IMR-90 (cell line): ENCODE measurements around the gene RNF186. TPM values are rescaled to one million over a fixed set of nuclear protein-coding genes. Genes with fewer than 3 reads are reported as not detected.

ENCODE experiments used
- ATAC-seq: fragments of 200-7000 bp; cut with Tn5 transposase; 2 replicates; pipeline ENCODE4 v1.9.1; 2020; ENCODE audit warnings: low read depth, mild to moderate bottlenecking, moderate library complexity
- BruUV-seq: library from RNA; stranded (reverse); fragments of 400-500 nt; replicated peaks from 2 replicates; lab custom pipeline; 2021; lab: Mats Ljungman, UMichigan
- CTCF ChIA-PET: fragments of 300-600 bp; formaldehyde crosslinking; extraction: SDS; loops from one replicate; lab custom pipeline; 2021; ENCODE audit warnings: antibody characterized with exemption; lab: Yijun Ruan, JAX
- POLR2A ChIA-PET: fragments of 300-600 bp; sonication (Branson Sonifier 250); formaldehyde crosslinking; loops from one replicate; lab custom pipeline; 2022; ENCODE audit warnings: antibody characterized with exemption; ENCODE audit not compliant: unreplicated experiment; lab: Charles Lee
- DNase-seq: peaks from one replicate; pipeline ENCODE4 v3.0.0; 2013
- H2AFZ ChIP-seq: replicated peaks from 2 replicates; pipeline ENCODE3; 2013; ENCODE audit warnings: low read length, mild to moderate bottlenecking; ENCODE audit not compliant: poor library complexity
- H2AK5ac ChIP-seq: 2 replicates; pipeline ENCODE4 v1.6.1; 2013; ENCODE audit warnings: low read depth, low read length, inconsistent platforms
- H2AK9ac ChIP-seq: replicated peaks from 2 replicates; pipeline ENCODE3; 2013; ENCODE audit warnings: mild to moderate bottlenecking, low read depth, low read length, moderate library complexity; ENCODE audit not compliant: poor library complexity
- H2BK120ac ChIP-seq: 2 replicates; pipeline ENCODE4 v1.6.1; 2013; ENCODE audit warnings: low read depth, low read length, inconsistent platforms
- H2BK15ac ChIP-seq: 3 replicates; pipeline ENCODE4 v1.6.1; 2013; ENCODE audit warnings: low read depth, low read length, inconsistent platforms
- H2BK20ac ChIP-seq: 2 replicates; pipeline ENCODE4 v1.6.1; 2013; ENCODE audit warnings: low read depth, mild to moderate bottlenecking, inconsistent platforms, low read length, moderate library complexity
- H2BK5ac ChIP-seq: 2 replicates; pipeline ENCODE4 v1.6.1; 2013; ENCODE audit warnings: mild to moderate bottlenecking, low read depth, low read length, inconsistent platforms; ENCODE audit not compliant: poor library complexity, severe bottlenecking
- H3K14ac ChIP-seq: replicated peaks from 2 replicates; pipeline ENCODE4 v1.6.1; 2013; ENCODE audit warnings: low read depth, low read length, inconsistent platforms
- H3K18ac ChIP-seq: 2 replicates; pipeline ENCODE4 v1.6.1; 2013; ENCODE audit warnings: low read depth, low read length, control low read depth
- H3K23ac ChIP-seq: 2 replicates; pipeline ENCODE4 v1.6.1; 2013; ENCODE audit warnings: low read depth, low read length, inconsistent platforms
- H3K27ac ChIP-seq: 2 replicates; pipeline ENCODE4 v1.5.1; 2013; ENCODE audit warnings: mild to moderate bottlenecking, control low read depth, low read length; ENCODE audit not compliant: insufficient read depth
- H3K27me3 ChIP-seq: 2 replicates; pipeline ENCODE4 v1.6.1; 2013; ENCODE audit warnings: low read length; ENCODE audit not compliant: control insufficient read depth, insufficient read depth
- H3K36me3 ChIP-seq: 2 replicates; pipeline ENCODE4 v1.6.1; 2013; ENCODE audit warnings: low read length, mixed read lengths; ENCODE audit not compliant: control insufficient read depth, insufficient read depth
- H3K4ac ChIP-seq: 2 replicates; pipeline ENCODE4 v1.6.1; 2013; ENCODE audit warnings: low read depth, low read length, inconsistent platforms
- H3K4me1 ChIP-seq: 2 replicates; pipeline ENCODE4 v1.6.1; 2013; ENCODE audit warnings: low read length, mixed read lengths; ENCODE audit not compliant: control insufficient read depth, insufficient read depth
- H3K4me2 ChIP-seq: 2 replicates; pipeline ENCODE4 v1.6.1; 2013; ENCODE audit warnings: low read depth, mild to moderate bottlenecking, control low read depth, low read length, moderate library complexity
- H3K4me3 ChIP-seq: 2 replicates; pipeline ENCODE4 v1.5.1; 2013; ENCODE audit warnings: low read depth, mild to moderate bottlenecking, control low read depth, low read length, moderate library complexity; ENCODE audit not compliant: insufficient read depth
- H3K56ac ChIP-seq: 2 replicates; pipeline ENCODE4 v1.6.1; 2013; ENCODE audit warnings: low read length, inconsistent platforms; ENCODE audit not compliant: insufficient read depth; ENCODE audit errors: extremely low read depth
- H3K79me1 ChIP-seq, 2 experiments: 2 replicates each; pipeline ENCODE4 v1.6.1; 2013; ENCODE audit warnings: low read length in 2 of 2, inconsistent platforms in 1 of 2, low read depth in 1 of 2
- H3K9ac ChIP-seq: 2 replicates; pipeline ENCODE4 v1.6.1; 2013; ENCODE audit warnings: low read depth, low read length, control low read depth
- H3K9me1 ChIP-seq: 2 replicates; pipeline ENCODE4 v1.6.1; 2013; ENCODE audit warnings: low read length, inconsistent platforms; ENCODE audit not compliant: insufficient read depth
- H3K9me3 ChIP-seq: 2 replicates; pipeline ENCODE4 v1.6.1; 2013; ENCODE audit warnings: low read length; ENCODE audit not compliant: control insufficient read depth, insufficient read depth
- H4K20me1 ChIP-seq: 2 replicates; pipeline ENCODE4 v1.6.1; 2013; ENCODE audit warnings: low read length, inconsistent platforms; ENCODE audit not compliant: insufficient read depth
- H4K5ac ChIP-seq: 2 replicates; pipeline ENCODE4 v1.6.1; 2013; ENCODE audit warnings: mild to moderate bottlenecking, low read depth, low read length, control low read depth
- H4K8ac ChIP-seq, 2 experiments: 2 replicates each; pipeline ENCODE4 v1.6.1; 2013; ENCODE audit warnings: low read depth in 2 of 2, low read length in 2 of 2, control low read depth in 1 of 2, inconsistent platforms in 1 of 2
- H4K91ac ChIP-seq: 2 replicates; pipeline ENCODE4 v1.6.1; 2013; ENCODE audit warnings: low read depth, low read length, inconsistent platforms; ENCODE audit not compliant: insufficient read depth
- BHLHE40 ChIP-seq: fragments of 150-350 bp; IDR thresholded peaks from 2 replicates; pipeline ENCODE4 v1.6.1; 2016; ENCODE audit warnings: mild to moderate bottlenecking, low read depth, low read length
- CEBPB ChIP-seq: IDR thresholded peaks from 2 replicates; pipeline ENCODE4 v1.6.1; 2012; ENCODE audit warnings: low read depth, low read length, improper control_type of control experiment
- CHD1 ChIP-seq: IDR thresholded peaks from 2 replicates; pipeline ENCODE4 v1.6.1; 2012; ENCODE audit warnings: low read depth, low read length, improper control_type of control experiment
- CTCF ChIP-seq: conservative IDR thresholded peaks from 2 replicates; pipeline ENCODE4 v1.5.1; 2012; ENCODE audit warnings: mild to moderate bottlenecking, low read depth, low read length, improper control_type of control experiment
- FOS ChIP-seq: fragments of 150-350 bp; IDR thresholded peaks from 2 replicates; pipeline ENCODE4 v1.6.1; 2016; ENCODE audit warnings: low read depth, low read length
- MAFK ChIP-seq: IDR thresholded peaks from 2 replicates; pipeline ENCODE4 v1.6.1; 2012; ENCODE audit warnings: low read depth, low read length, improper control_type of control experiment
- MAZ ChIP-seq: IDR thresholded peaks from 2 replicates; pipeline ENCODE4 v1.6.1; 2012; ENCODE audit warnings: low read depth, mild to moderate bottlenecking, low read length, improper control_type of control experiment, moderate library complexity, borderline replicate concordance
- MXI1 ChIP-seq: IDR thresholded peaks from 2 replicates; pipeline ENCODE4 v1.6.1; 2012; ENCODE audit warnings: low read depth, mild to moderate bottlenecking, low read length, moderate library complexity, borderline replicate concordance
- NFE2L2 ChIP-seq: fragments of 150-350 bp; IDR thresholded peaks from 2 replicates; pipeline ENCODE4 v1.6.1; 2016; ENCODE audit warnings: low read depth, mild to moderate bottlenecking, low read length
- POLR2A ChIP-seq: IDR thresholded peaks from 2 replicates; pipeline ENCODE4 v1.6.1; 2012; ENCODE audit warnings: mild to moderate bottlenecking, low read depth, low read length
- RAD21 ChIP-seq: IDR thresholded peaks from 2 replicates; pipeline ENCODE4 v1.6.1; 2012; ENCODE audit warnings: low read length, improper control_type of control experiment
- RCOR1 ChIP-seq: IDR thresholded peaks from 2 replicates; pipeline ENCODE4 v1.6.1; 2012; ENCODE audit warnings: mild to moderate bottlenecking, low read length, improper control_type of control experiment; ENCODE audit not compliant: insufficient replicate concordance
- RFX5 ChIP-seq: IDR thresholded peaks from 2 replicates; pipeline ENCODE4 v1.8.0; 2012; ENCODE audit warnings: low read depth, mild to moderate bottlenecking, low read length, moderate library complexity
- SMC3 ChIP-seq: fragments of 150-350 bp; IDR thresholded peaks from 2 replicates; pipeline ENCODE4 v1.6.1; 2016; ENCODE audit warnings: low read depth, mild to moderate bottlenecking, antibody characterized with exemption, low read length, moderate library complexity
- USF2 ChIP-seq: fragments of 150-350 bp; IDR thresholded peaks from 2 replicates; pipeline ENCODE4 v1.6.1; 2017; ENCODE audit warnings: mild to moderate bottlenecking, antibody characterized with exemption, low read length, low read depth
- WGBS, 2 experiments: methylation state at CpG; one replicate each; pipeline versions ENCODE4 v1.1.5 to v1.1.7; 2013; ENCODE audit warnings: missing lambda C conversion rate in 2 of 2; ENCODE audit not compliant: insufficient read length in 1 of 2; ENCODE audit errors: extremely low coverage in 2 of 2; 5-methylcytosine and 5-hydroxymethylcytosine counted together
- dilution Hi-C: fragments of 300-500 bp; cut with HindIII; formaldehyde crosslinking; loops from one replicate; pipeline ENCODE4 v1.14.3; 2018; ENCODE audit warnings: low sequenced_read_pairs; ENCODE audit not compliant: unreplicated experiment
- in situ Hi-C: fragments of 300-500 bp; cut with MboI; formaldehyde crosslinking; loops from 3 replicates; pipeline ENCODE4 v1.14.3; 2019; ENCODE audit warnings: low sequenced_read_pairs, inconsistent platforms, mixed read lengths
- intact Hi-C: fragments of 100-400 bp; cut with micrococcal nuclease; formaldehyde crosslinking; loops from 2 replicates; pipeline ENCODE4 v1.10.0; 2022
- polyA plus RNA-seq, 3 experiments: library from polyadenylated mRNA; depleted of rRNA; stranded (reverse); fragments of >200 nt; gene quantifications; 2 replicates each; pipeline ENCODE4 v1.2.3, GENCODE V29; 2012; ENCODE audit warnings: low replicate concordance in 1 of 3
- total RNA-seq: library from RNA; depleted of rRNA; stranded (reverse); fragments of >200 nt; gene quantifications from 2 replicates; pipeline ENCODE4 v1.2.3, GENCODE V29; 2012
- TF ChIP-seq, protein P1 (sequence below): fragments of 150-350 bp; IDR thresholded peaks from 2 replicates; pipeline ENCODE4 v1.6.1; 2016; ENCODE audit warnings: low read depth, mild to moderate bottlenecking, low read length, moderate library complexity, borderline replicate concordance

The RNF186 gene
- total and polyA plus RNA-seq, 2 of the 4 experiments (the other 2 are of a cell fraction): not detected

DNA sequence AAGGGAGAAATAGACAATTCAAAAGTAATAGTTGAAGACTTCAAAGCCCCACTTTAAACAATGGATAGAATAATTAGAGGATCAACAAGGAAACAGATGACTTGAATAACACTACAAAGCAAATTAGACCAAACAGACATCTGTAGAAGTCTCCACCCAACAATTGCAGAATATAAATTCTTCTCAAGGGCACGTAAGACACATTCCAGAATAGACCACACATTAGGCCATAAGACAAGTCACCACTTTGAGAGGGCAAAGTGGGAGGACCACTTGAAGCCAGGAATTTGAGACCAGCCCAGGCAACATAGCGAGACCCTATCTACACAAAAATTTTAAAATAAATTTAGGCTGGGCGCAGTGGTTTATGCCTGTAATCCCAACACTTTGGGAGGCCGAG is 20.5 kb upstream of the RNF186 start:
- Histone ChIP-seq H3K23ac (no peak overlapping the region), H3K56ac (no peak overlapping the region), H3K79me1 (no peaks in the 10 kb centered on the region), H4K91ac (no peak overlapping the region), H2BK120ac (no peak overlapping the region), H3K9me1 (no peaks in the 10 kb centered on the region), H3K4me2 (no peak overlapping the region), H2BK15ac (no peak overlapping the region), H2BK5ac (no peak overlapping the region), H4K20me1 (no peaks in the 10 kb centered on the region), H2AK9ac (no peak overlapping the region), H3K36me3 (no peaks in the 10 kb centered on the region), H4K5ac (no peak overlapping the region), H4K8ac (no peak overlapping the region), H3K14ac (no peak overlapping the region), H3K4me1 (no peaks in the 10 kb centered on the region), H3K27ac (no peak overlapping the region), H3K4ac (no peak overlapping the region), H2AFZ (no peak overlapping the region), H3K4me3 (no peak overlapping the region), H3K9me3 (peaks cover 4% of the 10 kb centered on the region; the same call in 1 of the 2 replicates), H3K18ac (no peak overlapping the region), H2BK20ac (no peak overlapping the region), H3K27me3 (peaks cover 4% of the 10 kb centered on the region), H3K9ac (no peak overlapping the region), H2AK5ac (no peak overlapping the region)
- in situ Hi-C loops: no loop called here
- TF ChIP-seq MXI1 (no peak), CEBPB (no peak), RFX5 (no peak), FOS (no peak), RCOR1 (no peak), BHLHE40 (no peak), NFE2L2 (no peak), SMC3 (no peak), CTCF (no peak), POLR2A (no peak), RAD21 (no peak), CHD1 (no peak), MAZ (no peak), MAFK (no peak), USF2 (no peak)
- TF ChIP-seq, protein P1, sequence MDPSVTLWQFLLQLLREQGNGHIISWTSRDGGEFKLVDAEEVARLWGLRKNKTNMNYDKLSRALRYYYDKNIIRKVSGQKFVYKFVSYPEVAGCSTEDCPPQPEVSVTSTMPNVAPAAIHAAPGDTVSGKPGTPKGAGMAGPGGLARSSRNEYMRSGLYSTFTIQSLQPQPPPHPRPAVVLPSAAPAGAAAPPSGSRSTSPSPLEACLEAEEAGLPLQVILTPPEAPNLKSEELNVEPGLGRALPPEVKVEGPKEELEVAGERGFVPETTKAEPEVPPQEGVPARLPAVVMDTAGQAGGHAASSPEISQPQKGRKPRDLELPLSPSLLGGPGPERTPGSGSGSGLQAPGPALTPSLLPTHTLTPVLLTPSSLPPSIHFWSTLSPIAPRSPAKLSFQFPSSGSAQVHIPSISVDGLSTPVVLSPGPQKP: no peak
- dilution Hi-C loops: no loop called here
- ChIA-PET CTCF (no interaction called here), POLR2A (interaction anchor here (0.7 kb wide), 2 partner anchors 13 to 99 kb away, joined by 3 to 6 read pairs; no protein-coding TSS in a partner anchor)
- intact Hi-C loops: no loop called here
- DNase-seq (no peak), ATAC-seq (no peak)
- no TSS peak for BruUV-seq
- WGBS, 2 experiments: no CpG with 5 or more reads among the region's 4 CpGs
